ENCODE data around the gene CHD5. TPM values are rescaled to one million over a fixed set of nuclear protein-coding genes. Genes with fewer than 3 reads are reported as not detected.
"Not testable (repeated sequence)": the region's sequence is repeated elsewhere in the genome, so short reads cannot be mapped to it uniquely, and the experiment has no call there.

The CHD5 gene
- total and polyA plus RNA-seq, 9 donors: 0.09 to 0.26 (median 0.19) TPM

GRCh38 chr1:6069573-6069972, 110.5 kb downstream of the CHD5 start:
- Histone ChIP-seq H3K4me1 (ENCODE audit: control insufficient read depth, insufficient read depth, low read length) (peaks cover 25% of the 10 kb centered on the region), H3K27ac (ENCODE audit: low read length) (no peak overlapping the region), H3K9me3 (replicated peaks; ENCODE audit: control insufficient read depth, low read depth, low read length) (no peaks in the 10 kb centered on the region), H3K27me3 (ENCODE audit: control insufficient read depth, insufficient read depth, low read length) (peaks cover 16% of the 10 kb centered on the region), H3K36me3 (ENCODE audit: control insufficient read depth, insufficient read depth, low read length) (no peaks in the 10 kb centered on the region), H3K4me3 (ENCODE audit: low read length) (no peak overlapping the region)
- no peak for DNase-seq
- 74% methylated on average over 4 of the region's 14 CpGs for WGBS (ENCODE audit: insufficient coverage)

DNA sequence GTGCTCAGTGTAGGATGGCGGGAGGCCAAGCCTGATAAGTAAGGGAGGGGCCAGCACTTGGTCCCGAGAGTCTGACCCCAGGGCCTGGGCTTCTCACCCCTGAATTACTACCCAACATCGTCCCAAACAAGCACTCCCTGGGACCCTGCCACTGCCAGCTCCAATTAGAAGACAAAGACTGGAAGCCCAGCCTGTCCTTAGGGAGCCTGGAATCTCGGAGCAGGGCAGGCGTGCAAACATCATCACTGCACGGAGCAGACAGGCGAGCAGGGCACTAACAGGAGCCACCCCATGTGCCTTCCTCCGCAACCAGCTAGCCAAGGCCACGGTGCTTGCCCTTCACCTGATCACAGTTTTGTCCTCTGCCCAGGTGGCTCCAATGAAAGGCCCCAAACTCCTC, 111.2 kb downstream of the CHD5 start:
- WGBS (ENCODE audit: insufficient coverage): 72% methylated on average over 7 of the region's 9 CpGs
- peaks cover 27% of the 10 kb centered on the region for H3K4me1 ChIP-seq (ENCODE audit: control insufficient read depth, insufficient read depth, low read length)
- no peak overlapping the region for H3K4me3 ChIP-seq (ENCODE audit: low read length)
- peaks cover 18% of the 10 kb centered on the region for H3K27me3 ChIP-seq (ENCODE audit: control insufficient read depth, insufficient read depth, low read length)
- H3K27ac ChIP-seq (ENCODE audit: low read length): no peak overlapping the region
- H3K36me3 ChIP-seq (ENCODE audit: control insufficient read depth, insufficient read depth, low read length): no peaks in the 10 kb centered on the region
- DNase-seq: no peak
- no peaks in the 10 kb centered on the region for H3K9me3 ChIP-seq (replicated peaks; ENCODE audit: control insufficient read depth, low read depth, low read length)

GRCh38 chr1:6068073-6068472, 112.0 kb downstream of the CHD5 start:
- Histone ChIP-seq H3K4me1 (ENCODE audit: control insufficient read depth, insufficient read depth, low read length) (peaks cover 27% of the 10 kb centered on the region), H3K4me3 (ENCODE audit: low read length) (no peak overlapping the region), H3K36me3 (ENCODE audit: control insufficient read depth, insufficient read depth, low read length) (no peaks in the 10 kb centered on the region), H3K27ac (ENCODE audit: low read length) (no peak overlapping the region), H3K9me3 (replicated peaks; ENCODE audit: control insufficient read depth, low read depth, low read length) (no peaks in the 10 kb centered on the region), H3K27me3 (ENCODE audit: control insufficient read depth, insufficient read depth, low read length) (peaks cover 15% of the 10 kb centered on the region)
- no peak for DNase-seq
- WGBS (ENCODE audit: insufficient coverage): 70% methylated on average over 3 of the region's 5 CpGs

DNA sequence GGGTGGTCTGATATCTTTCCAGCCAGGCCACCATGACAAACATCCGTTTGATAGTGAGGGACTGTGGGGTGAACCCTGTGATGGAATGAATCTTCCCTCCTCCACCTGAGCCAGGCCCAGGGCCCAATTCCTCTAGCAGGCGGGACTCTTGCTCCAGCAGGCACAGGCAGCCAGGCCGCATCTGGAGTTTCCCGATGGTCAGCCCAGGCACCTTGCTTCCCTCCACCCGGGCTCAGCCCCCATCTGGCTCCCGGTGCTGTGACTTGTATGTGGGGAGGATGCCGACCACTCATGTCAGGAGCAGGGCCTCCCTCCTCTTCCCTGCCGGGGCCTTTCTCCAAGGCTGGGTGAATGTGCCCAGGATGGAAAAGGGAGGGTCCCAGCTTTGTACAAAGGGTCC, 113.4 kb downstream of the CHD5 start:
- Histone ChIP-seq H3K36me3 (ENCODE audit: control insufficient read depth, insufficient read depth, low read length) (no peaks in the 10 kb centered on the region), H3K4me3 (ENCODE audit: low read length) (no peak overlapping the region), H3K4me1 (ENCODE audit: control insufficient read depth, insufficient read depth, low read length) (peaks cover 22% of the 10 kb centered on the region), H3K27me3 (ENCODE audit: control insufficient read depth, insufficient read depth, low read length) (peaks cover 15% of the 10 kb centered on the region), H3K27ac (ENCODE audit: low read length) (no peak overlapping the region), H3K9me3 (replicated peaks; ENCODE audit: control insufficient read depth, low read depth, low read length) (no peaks in the 10 kb centered on the region)
- no peak for DNase-seq
- 66% methylated on average over 2 of the region's 8 CpGs for WGBS (ENCODE audit: insufficient coverage)

DNA sequence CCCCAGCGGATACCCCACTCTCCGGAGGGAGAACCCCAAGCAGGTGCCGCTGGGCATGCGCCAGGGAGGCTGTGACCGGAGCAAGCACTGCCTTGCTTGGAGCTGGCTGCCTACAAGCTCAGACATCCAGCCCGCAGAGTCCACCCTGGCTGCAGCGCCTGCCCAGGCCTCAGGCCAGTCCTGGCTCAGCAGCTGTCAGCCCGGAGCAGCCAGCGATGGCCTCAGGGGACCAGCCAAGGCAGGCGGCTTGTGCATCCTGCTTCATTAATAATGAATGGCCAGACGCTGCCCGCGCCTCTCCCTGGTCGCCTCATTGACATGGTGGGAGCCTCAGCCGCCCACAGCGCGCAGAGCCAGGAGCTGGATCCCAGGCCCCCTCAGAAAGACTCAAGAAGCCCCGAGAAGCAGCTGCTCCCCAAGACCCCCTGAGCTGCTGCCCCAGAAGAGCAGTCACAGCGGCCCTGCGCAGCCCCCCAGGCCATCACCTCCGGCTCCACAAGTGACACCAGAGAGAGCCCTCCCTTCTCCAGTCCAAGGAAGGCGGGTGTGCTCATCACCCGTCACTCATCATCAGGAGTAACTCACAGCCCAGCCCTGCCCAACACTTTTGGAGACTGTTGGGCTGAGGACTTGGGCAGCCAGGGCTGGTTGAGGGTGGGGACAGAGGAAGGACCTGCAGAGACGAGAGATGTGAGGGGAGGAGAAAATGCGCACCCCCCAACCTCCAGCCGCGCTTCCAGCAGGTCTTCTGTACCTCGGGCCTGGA, 114.8 kb downstream of the CHD5 start:
- H3K9me3 ChIP-seq (replicated peaks; ENCODE audit: control insufficient read depth, low read depth, low read length): no peaks in the 10 kb centered on the region
- 28% methylated on average over 19 of the region's 28 CpGs for WGBS (ENCODE audit: insufficient coverage)
- DNase-seq: peak; percentile 72
- H3K4me3 ChIP-seq (ENCODE audit: low read length): no peak overlapping the region
- H3K4me1 ChIP-seq (ENCODE audit: control insufficient read depth, insufficient read depth, low read length): peaks cover 15% of the 10 kb centered on the region
- H3K36me3 ChIP-seq (ENCODE audit: control insufficient read depth, insufficient read depth, low read length): no peaks in the 10 kb centered on the region
- H3K27ac ChIP-seq (ENCODE audit: low read length): no peak overlapping the region
- H3K27me3 ChIP-seq (ENCODE audit: control insufficient read depth, insufficient read depth, low read length): peaks cover 15% of the 10 kb centered on the region

DNA sequence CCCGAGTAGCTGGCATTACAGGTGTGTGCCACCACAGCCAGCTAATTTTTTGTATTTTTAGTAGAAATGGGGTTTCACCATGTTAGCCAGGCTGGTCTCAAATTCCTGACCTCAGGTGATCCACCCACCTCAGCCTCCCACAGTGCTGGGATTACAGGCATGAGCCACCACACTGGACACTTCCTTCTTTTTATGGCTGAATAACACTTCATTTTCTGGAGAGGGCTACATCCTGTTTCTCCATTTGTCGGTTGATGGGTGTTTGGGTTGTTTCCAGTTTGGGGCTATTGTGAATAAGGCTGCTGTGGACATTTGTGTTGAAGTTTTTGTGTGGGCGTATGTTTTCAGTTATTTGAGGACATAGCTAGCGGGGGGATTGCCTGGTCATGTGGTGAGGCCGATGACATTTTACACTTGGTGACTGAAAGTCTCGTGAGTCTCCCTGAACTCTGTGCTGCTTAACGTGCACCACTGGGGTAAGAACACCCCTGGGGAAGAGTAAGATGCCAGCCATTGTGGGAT, 116.5 kb downstream of the CHD5 start:
- not testable (repeated sequence) for H3K9me3 ChIP-seq (replicated peaks; ENCODE audit: control insufficient read depth, low read depth, low read length); H3K4me3 ChIP-seq (ENCODE audit: low read length); H3K36me3 ChIP-seq (ENCODE audit: control insufficient read depth, insufficient read depth, low read length); DNase-seq; H3K27ac ChIP-seq (ENCODE audit: low read length)
- peaks cover 19% of the 10 kb centered on the region for H3K4me1 ChIP-seq (ENCODE audit: control insufficient read depth, insufficient read depth, low read length)
- 75% methylated on average over 6 of the region's 7 CpGs for WGBS (ENCODE audit: insufficient coverage)
- H3K27me3 ChIP-seq (ENCODE audit: control insufficient read depth, insufficient read depth, low read length): peaks cover 17% of the 10 kb centered on the region

DNA sequence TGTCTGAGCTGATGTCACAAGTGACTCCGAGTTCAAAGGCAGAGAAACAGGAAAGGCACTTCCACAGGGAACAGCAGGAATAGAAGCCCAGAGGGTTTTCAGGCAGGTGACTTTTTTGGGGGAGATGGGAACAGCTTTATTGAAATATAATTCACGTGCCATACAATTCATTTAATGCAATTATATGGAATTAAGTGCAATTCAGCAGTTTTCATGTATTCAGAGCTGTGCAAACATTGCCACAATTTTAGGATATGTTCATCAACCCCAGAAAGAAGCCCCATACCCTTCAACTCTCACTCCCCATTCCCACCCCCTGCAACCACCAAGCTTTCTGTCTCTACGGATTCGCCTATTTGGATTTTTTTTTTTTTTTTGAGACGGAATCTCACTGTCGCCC, 117.5 kb downstream of the CHD5 start:
- no peak for DNase-seq
- H3K36me3 ChIP-seq (ENCODE audit: control insufficient read depth, insufficient read depth, low read length): no peaks in the 10 kb centered on the region
- H3K9me3 ChIP-seq (replicated peaks; ENCODE audit: control insufficient read depth, low read depth, low read length): no peaks in the 10 kb centered on the region
- no peak overlapping the region for H3K4me3 ChIP-seq (ENCODE audit: low read length)
- peaks cover 24% of the 10 kb centered on the region for H3K4me1 ChIP-seq (ENCODE audit: control insufficient read depth, insufficient read depth, low read length)
- peaks cover 19% of the 10 kb centered on the region for H3K27me3 ChIP-seq (ENCODE audit: control insufficient read depth, insufficient read depth, low read length)
- WGBS (ENCODE audit: insufficient coverage): 67% methylated on average over 1 of the region's 6 CpGs
- H3K27ac ChIP-seq (ENCODE audit: low read length): no peak overlapping the region

DNA sequence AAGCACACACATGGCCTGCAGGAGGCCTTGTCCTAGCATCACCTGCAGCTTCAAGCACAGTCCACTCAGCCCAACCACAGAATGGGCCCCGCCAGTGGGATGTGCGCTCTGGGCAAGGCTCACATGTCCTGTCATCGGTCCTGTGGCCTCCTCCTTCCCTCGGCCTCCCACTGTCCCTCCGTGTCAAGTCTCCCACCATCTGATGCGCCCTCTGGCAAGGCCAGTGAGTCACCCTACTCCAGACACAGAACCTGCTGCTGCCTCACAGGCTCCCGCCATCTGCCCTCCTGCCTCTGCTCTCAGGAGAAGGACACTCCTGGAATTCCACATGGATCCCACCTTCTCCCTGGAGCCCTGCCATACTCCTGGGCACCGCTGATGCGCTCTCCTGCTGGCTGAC, 120.3 kb downstream of the CHD5 start:
- Histone ChIP-seq H3K4me3 (ENCODE audit: low read length) (no peak overlapping the region), H3K4me1 (ENCODE audit: control insufficient read depth, insufficient read depth, low read length) (peaks cover 14% of the 10 kb centered on the region), H3K27ac (ENCODE audit: low read length) (no peak overlapping the region), H3K9me3 (replicated peaks; ENCODE audit: control insufficient read depth, low read depth, low read length) (no peaks in the 10 kb centered on the region), H3K36me3 (ENCODE audit: control insufficient read depth, insufficient read depth, low read length) (no peaks in the 10 kb centered on the region), H3K27me3 (ENCODE audit: control insufficient read depth, insufficient read depth, low read length) (peaks cover 10% of the 10 kb centered on the region)
- 89% methylated on average over 9 of the region's 9 CpGs for WGBS (ENCODE audit: insufficient coverage)
- no peak for DNase-seq

DNA sequence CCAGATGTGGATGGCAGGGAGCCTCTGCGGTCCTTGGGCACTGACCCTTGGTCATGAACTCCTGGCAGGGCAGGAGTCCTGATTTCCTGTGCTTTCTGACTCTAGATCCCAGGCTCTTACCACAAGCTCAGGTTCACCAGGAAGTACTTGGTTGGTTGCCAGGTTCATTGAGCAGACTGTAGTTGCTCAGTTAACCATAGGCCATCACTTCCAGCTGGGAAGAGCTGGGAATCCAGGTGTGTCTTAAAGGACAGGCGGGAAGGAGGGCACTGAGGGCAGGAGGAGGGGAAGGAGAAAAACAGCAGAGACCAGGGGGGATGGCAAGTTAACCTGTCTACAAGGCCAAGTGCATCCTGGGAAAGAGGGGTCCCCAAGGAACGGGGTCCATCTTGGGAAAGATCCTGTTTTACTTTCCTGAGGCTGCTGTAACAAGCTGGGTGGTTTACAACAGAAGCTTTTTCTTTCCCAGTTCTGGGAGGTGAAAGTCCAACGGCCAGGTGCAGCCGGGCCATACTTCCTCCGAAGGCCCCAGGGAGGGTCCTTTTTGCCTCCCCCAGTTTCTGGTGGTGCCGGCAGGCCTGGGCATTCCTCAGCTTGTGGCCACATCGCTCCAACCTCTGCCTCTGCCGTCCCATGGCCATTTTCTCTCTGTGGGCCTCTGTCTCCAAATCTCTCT, 122.8 kb downstream of the CHD5 start:
- Histone ChIP-seq H3K36me3 (ENCODE audit: control insufficient read depth, insufficient read depth, low read length) (no peaks in the 10 kb centered on the region), H3K4me3 (ENCODE audit: low read length) (no peak overlapping the region), H3K27ac (ENCODE audit: low read length) (no peak overlapping the region), H3K27me3 (ENCODE audit: control insufficient read depth, insufficient read depth, low read length) (peaks cover 10% of the 10 kb centered on the region), H3K4me1 (ENCODE audit: control insufficient read depth, insufficient read depth, low read length) (peaks cover 9% of the 10 kb centered on the region), H3K9me3 (replicated peaks; ENCODE audit: control insufficient read depth, low read depth, low read length) (no peaks in the 10 kb centered on the region)
- 79% methylated on average over 9 of the region's 9 CpGs for WGBS (ENCODE audit: insufficient coverage)
- DNase-seq: no peak

- peaks cover 9% of the 10 kb centered on the region for H3K4me1 ChIP-seq (ENCODE audit: control insufficient read depth, insufficient read depth, low read length)
- peaks cover 10% of the 10 kb centered on the region for H3K27me3 ChIP-seq (ENCODE audit: control insufficient read depth, insufficient read depth, low read length)
- H3K27ac ChIP-seq (ENCODE audit: low read length): no peak overlapping the region
- DNase-seq: peak; percentile 32
- 57% methylated on average over 8 of the region's 8 CpGs for WGBS (ENCODE audit: insufficient coverage)
- no peaks in the 10 kb centered on the region for H3K9me3 ChIP-seq (replicated peaks; ENCODE audit: control insufficient read depth, low read depth, low read length)
- no peaks in the 10 kb centered on the region for H3K36me3 ChIP-seq (ENCODE audit: control insufficient read depth, insufficient read depth, low read length)
- no peak overlapping the region for H3K4me3 ChIP-seq (ENCODE audit: low read length)
Measured at GRCh38 chr1:6056572-6056948, 123.6 kb downstream of the CHD5 start.

Measured in muscle of leg (tissue), 11 donors.